AG04450 (cell line): ENCODE results near the gene SP9. TPM values are rescaled to one million over a fixed set of nuclear protein-coding genes. Genes with fewer than 3 reads are reported as not detected.

Experiments
- CTCF ChIA-PET: fragments of 300-600, 350-600 bp; formaldehyde crosslinking; extraction: SDS; loops from one replicate; lab custom pipeline; 2022; ENCODE audit warnings: antibody characterized with exemption, inconsistent platforms; lab: Charles Lee
- POLR2A ChIA-PET: fragments of 350-600 bp; formaldehyde crosslinking; extraction: SDS; loops from one replicate; lab custom pipeline; 2021; ENCODE audit warnings: antibody characterized with exemption, inconsistent platforms; lab: Yijun Ruan, JAX
- DNase-seq: peaks from one replicate; pipeline ENCODE4 v3.0.0-alpha.2; 2011; ENCODE audit warnings: low read depth, low spot score
- H3K27ac ChIP-seq: one replicate; pipeline ENCODE4 v1.5.1; 2012; ENCODE audit warnings: low read depth, low read length, control low read depth
- H3K27me3 ChIP-seq: one replicate; pipeline ENCODE4 v1.6.0; 2012; ENCODE audit warnings: low read length; ENCODE audit not compliant: control insufficient read depth, insufficient read depth
- H3K4me3 ChIP-seq: 2 replicates; pipeline ENCODE4 v1.5.1; 2011; ENCODE audit warnings: mild to moderate bottlenecking, low read depth, low read length, control low read depth
- H3K9me3 ChIP-seq: 2 replicates; pipeline ENCODE4 v1.5.1; 2012; ENCODE audit warnings: low read length; ENCODE audit not compliant: control insufficient read depth, insufficient read depth
- CTCF ChIP-seq: IDR thresholded peaks from 2 replicates; pipeline ENCODE4 v1.5.1; 2011; ENCODE audit warnings: low read depth, low read length, control low read depth, inconsistent platforms
- polyA plus RNA-seq: library from polyadenylated mRNA; depleted of rRNA; stranded (reverse); fragments of >200 nt; gene quantifications from 2 replicates; pipeline ENCODE4 v1.2.3, GENCODE V29; 2011; rRNA removed

The SP9 gene
- polyA plus RNA-seq, 1 experiment = not detected

- no peaks in the 10 kb centered on the region for H3K9me3 ChIP-seq
- POLR2A ChIA-PET = no interaction called here
- DNase-seq = no peak
- no peak overlapping the region for H3K27ac ChIP-seq
- no peaks in the 10 kb centered on the region for H3K27me3 ChIP-seq
- CTCF ChIA-PET = interaction anchor here (0.6 kb wide), 1 partner anchor 155 kb away, joined by 3 read pairs; no protein-coding TSS in a partner anchor
- TF ChIP-seq CTCF = no peak
- no peak overlapping the region for H3K4me3 ChIP-seq
These were observed 42.2 kb downstream of the SP9 start for GRCh38 chr2:174376967-174377366.

- ChIA-PET CTCF (interaction anchor here (0.6 kb wide), 1 partner anchor 727 kb away, joined by 3 read pairs; no protein-coding TSS in a partner anchor), POLR2A (no interaction called here)
- H3K9me3 ChIP-seq = no peaks in the 10 kb centered on the region
- no peak for DNase-seq
- H3K27ac ChIP-seq = no peak overlapping the region
- H3K4me3 ChIP-seq = no peak overlapping the region
- no peak for TF ChIP-seq CTCF
- H3K27me3 ChIP-seq = no peaks in the 10 kb centered on the region
These were observed 49.0 kb downstream of the SP9 start for GRCh38 chr2:174383796-174384195.

- DNase-seq = no peak
- POLR2A ChIA-PET = no interaction called here
- no peak for TF ChIP-seq CTCF
- Histone ChIP-seq H3K4me3 (no peak overlapping the region), H3K27ac (no peak overlapping the region), H3K9me3 (no peaks in the 10 kb centered on the region), H3K27me3 (no peaks in the 10 kb centered on the region)
- CTCF ChIA-PET = no interaction called here
These were observed 50.4 kb downstream of the SP9 start for GRCh38 chr2:174385201-174385600.

Other genes with a start within 250 kb of the SP9 start
- 101 and 148 TPM in 2 replicates for gene OLA1, start 86.4 kb upstream of the SP9 start, polyA plus RNA-seq
- gene SCRN3, start 60.8 kb downstream of the SP9 start, polyA plus RNA-seq = 16.7 and 22.8 TPM in 2 replicates
- gene GPR155, start 152.1 kb downstream of the SP9 start, polyA plus RNA-seq = 3.8 and 5.4 TPM in 2 replicates